HG03460 (cell line): Measurements from ENCODE around the gene MYCBP2.

Experiments
- ATAC-seq: cut with Tn5 transposase; IDR thresholded peaks from one replicate; pipeline ENCODE4 v1.9.1; 2021; ENCODE audit not compliant: unreplicated experiment

MYCBP2 gene

DNA sequence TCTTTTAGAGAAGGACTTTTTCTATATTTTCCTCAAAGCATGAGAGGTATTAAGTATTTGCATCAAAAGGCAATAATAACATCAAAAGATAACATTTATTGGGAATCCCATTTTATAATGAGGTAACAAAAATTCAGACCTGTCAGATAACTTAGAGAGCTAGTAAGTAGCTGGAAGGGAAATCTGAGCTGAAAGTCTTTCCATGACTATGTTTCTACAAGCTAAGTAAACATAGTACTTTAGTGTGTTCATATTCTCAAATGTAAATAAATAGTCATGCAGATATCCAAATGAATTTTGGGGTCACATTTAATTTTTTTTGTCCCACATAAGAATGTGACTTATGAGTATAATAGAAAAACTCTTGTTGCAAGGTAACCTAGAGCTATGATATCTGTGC lies 212.6 kb downstream of the MYCBP2 start:
- ATAC-seq = no peak

DNA sequence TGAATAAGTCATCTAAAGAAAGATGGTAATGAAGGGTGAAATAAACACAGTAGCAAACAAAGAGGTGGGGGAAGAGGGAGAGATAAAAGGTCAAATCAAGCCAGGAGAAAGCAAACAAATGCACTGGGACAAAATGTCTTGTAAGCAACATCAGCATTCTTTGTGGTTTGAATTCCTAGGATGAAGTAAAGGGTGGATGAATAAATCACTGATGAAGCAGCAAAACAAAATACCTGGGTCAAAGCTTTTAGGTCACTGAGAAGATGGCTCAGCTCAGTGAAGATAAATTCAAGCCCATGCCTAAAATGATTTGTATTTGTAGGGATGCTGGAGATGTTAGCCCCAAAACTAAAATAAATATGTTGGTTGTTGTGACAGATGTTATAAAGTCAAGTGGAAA lies 213.4 kb downstream of the MYCBP2 start:
- ATAC-seq = no peak

DNA sequence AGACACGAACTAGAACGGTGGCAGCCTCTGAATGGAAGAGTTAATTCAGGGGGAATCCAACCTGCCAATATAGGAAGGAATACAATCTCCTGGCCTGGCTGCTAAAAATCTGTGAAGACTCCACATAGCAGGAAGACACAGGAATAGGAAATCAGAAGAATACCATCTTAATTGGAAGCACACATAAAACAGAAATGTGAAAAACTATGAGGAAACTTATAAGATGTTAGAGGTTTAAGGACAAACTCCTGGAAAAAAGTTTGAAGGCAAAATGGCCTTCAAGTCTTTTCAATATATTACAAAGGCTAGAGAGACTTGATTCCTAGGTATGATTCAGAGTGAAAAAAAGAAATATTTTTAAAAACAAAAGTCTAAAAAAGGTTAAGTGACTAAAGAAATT lies 221.8 kb downstream of the MYCBP2 start:
- no peak for ATAC-seq

DNA sequence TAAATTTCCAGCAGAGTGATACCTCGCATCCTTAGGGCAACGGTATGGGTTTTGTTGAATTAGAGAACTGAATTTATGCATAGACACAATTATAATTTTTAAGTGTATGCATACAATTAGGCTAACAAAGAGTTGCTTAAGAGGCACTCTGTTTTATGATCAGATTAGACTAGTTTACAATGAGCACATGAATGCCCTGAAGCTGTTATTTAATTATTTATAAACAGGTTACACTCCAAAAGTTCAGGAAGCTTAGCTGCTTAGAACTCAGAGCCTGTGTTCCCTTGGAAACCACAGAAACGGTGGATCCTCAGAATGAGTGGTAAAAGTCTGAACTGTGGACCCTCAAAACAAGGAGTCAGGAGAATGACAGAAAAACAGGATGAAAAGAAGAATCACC lies 227.5 kb downstream of the MYCBP2 start:
- no peak for ATAC-seq

DNA sequence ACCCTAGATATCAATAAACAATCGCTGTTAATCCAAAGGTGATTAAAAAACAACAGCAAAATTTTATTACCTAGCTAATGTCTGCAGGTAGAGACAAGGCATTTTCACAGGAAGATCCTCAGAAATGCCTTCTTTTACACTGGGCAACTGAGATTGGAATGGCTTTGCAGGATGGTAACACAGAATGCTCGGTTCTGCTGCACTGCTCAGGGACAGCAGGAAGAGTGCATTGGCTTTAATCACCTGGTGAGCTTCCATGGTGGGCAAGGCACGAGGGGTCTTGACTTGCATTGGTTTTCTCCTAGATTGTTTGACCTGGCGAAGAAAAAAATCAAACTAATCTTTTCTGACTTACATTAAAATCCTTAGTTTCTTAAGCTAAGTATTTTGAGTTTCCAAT lies 231.6 kb downstream of the MYCBP2 start:
- ATAC-seq = no peak

DNA sequence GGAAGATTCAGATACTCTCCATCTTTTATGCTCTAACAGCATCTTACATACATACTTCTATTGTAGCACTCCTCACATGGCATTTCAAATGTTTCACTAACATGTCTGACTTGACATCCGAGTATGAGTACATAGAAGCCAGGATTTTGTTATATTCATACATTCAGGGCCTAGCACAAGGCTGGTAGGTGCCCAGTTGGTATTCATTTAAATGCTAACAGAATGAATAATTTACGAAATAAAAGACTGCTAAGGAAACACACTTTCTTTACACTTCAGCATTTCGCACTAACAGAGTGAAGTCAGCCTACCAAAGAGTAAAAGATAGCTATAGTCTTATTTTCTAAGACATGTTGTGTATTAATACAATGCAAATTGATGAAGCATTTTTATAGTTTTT lies 232.1 kb downstream of the MYCBP2 start:
- ATAC-seq = no peak

DNA sequence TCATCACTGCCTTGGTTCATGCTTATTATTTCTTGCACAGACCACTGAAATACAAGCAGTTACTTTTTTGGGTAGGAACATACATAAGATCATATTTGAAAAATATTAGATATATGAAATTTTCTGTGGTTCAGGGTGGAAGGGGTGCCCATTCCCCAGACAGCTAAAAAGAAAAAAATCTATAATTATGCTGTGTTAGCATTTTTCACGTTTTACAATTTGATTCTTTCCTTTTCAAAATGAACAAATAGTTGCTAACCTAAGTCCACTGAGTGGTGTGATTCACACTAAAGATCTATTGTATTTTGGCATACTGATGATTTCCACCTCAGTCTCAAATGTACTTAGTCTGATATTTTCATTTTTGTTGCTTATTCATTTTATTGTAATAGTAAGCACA lies 233.2 kb downstream of the MYCBP2 start:
- ATAC-seq = no peak

DNA sequence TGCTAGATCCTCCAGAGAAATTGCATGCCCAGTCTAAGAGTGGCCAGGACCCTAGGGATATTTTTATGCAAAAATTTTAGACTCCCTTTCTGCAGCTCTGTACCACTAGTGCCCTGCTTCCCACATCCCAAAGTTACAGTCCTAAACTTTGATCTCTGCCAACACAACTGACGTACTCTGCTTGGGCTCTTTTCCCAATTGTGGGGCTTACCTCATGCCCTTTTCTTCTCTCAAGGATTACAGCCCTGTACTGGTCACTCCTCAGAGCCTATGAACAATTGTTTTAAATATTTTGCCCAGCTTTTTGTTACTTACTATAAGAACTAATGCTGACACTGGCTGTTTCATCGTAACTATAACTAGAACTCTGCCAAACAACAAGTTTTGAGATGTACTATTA lies 242.1 kb downstream of the MYCBP2 start:
- ATAC-seq = no peak

DNA sequence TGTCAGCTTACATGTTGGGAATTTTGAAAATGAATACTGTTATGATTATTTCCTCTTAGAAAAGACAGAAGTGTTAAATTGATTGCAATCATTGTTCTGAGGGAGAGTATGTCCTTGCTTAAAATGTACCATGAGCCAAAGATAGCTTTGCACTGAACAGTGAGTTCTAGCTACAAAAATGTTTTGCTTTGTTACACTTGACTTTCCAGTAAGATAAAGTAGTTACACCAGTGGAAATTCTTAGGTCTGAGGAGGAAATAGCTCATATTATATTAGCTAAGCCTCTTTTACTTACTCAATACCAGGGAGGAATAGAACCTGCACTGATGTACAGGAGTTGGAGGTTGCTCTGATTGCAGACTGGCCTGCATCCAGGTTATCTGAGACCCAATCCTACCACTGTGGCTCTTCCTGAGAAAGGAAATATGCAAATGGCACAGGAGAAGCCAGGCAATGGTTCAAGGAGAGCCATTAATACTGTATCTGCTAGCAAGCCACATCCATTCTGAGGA lies 246.9 kb downstream of the MYCBP2 start:
- ATAC-seq = no peak

DNA sequence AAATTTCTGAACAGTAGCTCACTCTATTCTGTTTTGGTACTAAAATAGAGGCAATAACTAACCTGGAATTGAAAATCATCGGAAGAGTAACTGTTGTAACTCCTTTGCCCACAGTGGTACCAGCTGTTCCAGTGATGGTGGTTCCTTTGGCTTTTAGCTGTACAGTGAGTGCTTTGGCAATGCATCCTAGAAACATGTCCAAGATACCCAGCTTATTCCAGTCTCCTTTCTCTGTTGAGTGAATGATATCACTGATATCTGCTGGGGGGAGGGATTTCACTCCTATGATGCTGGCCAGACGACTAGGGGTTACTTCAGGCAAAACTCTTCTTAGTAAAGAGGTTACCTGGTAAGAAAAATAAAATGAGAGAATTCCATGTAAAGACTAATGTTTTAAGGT lies 259.4 kb downstream of the MYCBP2 start:
- no peak for ATAC-seq

DNA sequence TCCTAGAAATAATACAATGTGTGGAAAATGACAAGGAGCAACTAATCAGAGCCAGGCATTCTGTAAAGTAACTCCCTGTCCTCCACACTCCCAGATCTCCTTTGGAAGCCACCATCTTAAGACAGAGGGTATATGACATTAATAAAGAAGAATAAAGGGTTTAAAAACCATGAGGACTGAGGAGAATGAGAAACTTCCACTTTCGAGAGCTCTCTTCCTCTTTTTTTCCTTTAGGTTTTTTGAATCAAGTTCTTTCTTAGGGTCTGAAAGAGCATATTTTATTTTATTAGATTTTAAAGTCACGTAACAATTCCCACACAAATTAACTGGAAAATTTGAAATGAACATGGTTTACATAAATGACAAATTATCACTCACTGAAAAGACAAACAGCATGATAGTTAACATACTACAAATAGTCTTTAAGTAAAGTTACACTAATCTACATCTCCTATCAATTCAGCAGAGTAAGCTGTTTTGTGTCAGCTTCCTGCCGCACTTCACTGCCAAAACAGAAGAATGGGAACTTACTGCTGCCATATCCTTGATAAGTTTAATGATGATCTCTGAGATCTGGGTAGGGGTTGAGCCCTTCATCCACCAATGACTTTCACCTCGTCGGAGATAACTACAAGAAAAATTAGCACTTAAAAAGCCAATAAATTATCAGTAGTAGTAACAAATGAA lies 261.3 kb downstream of the MYCBP2 start:
- no peak for ATAC-seq

DNA sequence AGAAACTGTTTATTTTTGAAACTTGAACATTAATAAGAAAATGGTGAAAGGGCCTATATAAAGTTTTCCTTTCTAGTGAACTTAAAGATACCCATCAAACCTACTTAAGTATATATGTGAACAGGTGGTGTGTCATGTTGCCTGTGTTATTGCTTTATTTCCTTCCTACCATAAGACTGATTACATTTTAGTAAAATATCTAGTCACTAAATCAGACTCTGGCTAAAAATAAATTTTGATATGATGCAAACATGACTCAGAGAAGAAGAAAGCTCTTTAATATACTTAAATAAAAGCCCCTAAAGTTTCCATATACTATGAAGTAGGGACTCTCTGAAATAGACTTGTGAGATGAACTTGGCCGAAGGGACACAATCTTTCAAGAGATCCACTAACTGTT lies 264.8 kb downstream of the MYCBP2 start:
- no peak for ATAC-seq

DNA sequence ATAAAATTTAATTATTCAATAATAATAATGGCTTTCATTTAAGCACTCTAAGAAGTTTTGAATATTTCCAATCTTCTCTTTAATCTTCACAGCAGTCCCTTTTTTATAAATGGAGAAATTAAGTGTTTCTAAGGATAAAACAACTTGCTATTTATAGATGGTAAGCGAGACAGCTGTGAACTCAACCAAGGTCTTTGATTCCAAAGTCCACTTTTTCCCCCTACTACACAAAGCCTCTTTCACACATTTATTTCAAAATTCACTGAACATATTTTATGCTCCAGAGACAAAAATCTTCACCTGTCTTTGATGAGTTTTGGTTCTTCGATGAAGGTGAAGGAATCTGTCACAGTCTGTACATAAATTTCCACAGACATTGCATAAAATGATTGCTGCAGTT lies 265.5 kb downstream of the MYCBP2 start:
- ATAC-seq = no peak

DNA sequence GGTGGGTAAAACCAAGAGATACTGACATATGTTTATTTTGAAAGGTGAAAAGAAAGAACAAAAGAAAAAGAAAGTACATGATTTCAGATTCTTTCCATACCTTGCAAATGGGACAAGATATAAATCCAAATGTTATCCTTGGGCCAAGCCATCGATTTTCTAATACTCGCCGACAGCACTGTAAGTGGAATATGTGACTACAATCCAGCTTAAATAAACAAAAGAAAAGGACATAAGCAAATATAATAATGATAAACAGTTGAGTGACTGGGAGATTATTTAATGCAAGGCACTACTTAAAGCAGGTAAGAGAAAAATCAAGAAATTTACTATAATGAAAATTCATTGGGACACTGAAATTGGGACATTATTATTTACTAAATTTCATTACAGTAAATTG lies 270.0 kb downstream of the MYCBP2 start:
- ATAC-seq = no peak

DNA sequence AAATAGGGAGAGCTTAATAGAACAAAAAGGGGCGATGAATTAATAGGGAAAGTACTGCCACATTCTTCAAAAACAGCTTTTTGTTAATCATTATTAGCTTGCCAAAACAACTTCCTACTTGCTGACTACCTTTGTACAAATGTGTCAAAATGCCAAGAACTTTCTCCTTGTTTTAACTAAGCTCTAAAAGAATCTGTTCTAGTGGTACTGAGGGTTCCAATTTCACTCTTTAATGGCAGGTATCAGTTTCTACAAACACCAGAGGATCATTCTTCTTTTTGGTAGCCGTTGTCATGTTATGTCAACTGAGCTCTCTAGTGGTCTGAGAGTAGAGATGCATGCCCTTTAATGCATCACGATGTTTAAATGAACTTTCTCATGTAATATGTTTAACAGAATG lies 270.5 kb downstream of the MYCBP2 start:
- ATAC-seq = no peak

DNA sequence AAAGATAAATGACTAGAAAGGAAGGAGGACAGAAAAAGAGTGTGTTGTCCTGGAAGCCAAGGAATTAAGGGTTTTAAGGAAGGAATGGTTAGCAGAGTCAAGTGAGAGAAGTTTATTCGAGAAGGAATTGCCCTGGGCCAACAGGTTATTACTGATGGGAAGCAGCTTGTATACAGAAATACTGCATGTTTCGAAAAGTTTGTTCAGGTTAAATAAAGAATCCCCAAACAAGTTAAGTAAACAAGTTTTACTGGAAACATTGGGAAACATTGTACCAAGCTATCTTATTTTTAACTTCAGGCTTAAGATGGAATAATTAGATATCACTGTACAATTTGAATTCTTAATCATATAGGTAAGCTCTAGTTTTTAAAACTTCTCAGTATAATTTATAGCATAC lies 271.7 kb downstream of the MYCBP2 start:
- ATAC-seq = no peak

DNA sequence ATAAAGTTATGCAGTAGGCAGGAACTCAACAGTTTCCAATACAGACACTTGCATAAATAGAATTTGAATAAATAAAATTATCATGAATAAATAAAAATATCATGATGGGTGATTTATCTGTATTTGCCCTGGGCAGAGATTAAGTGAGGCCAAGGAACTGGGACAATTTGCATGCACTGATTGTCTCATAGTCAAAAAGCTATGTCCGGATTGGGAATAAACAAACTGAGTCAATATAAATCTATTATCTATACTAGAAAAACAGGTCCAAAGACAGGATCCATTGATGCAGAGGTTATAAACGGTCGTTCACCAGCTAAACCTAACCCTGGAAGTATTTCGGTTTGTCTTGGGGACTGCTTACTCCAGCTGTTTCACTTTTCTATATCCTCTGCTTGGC lies 273.7 kb downstream of the MYCBP2 start:
- ATAC-seq = no peak

DNA sequence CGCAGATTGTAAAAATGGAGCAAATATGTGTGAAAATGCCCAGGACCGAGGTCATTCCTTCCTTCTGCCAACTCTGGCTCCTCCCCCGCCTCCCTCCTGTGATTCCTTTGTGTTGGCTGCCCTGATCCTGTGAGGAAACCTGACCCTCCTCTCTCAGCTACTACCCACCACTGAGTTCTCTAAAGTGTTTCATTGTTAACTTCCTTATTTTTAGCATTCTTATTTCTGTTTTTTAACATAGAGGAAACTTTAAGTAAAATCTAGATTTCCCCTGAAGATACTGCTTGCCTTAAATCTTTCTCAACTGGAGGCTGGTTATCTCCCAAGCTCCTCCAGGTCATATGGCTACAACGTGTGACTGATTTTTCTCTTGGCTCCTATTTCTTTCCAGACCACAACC lies 278.2 kb downstream of the MYCBP2 start:
- ATAC-seq = no peak

DNA sequence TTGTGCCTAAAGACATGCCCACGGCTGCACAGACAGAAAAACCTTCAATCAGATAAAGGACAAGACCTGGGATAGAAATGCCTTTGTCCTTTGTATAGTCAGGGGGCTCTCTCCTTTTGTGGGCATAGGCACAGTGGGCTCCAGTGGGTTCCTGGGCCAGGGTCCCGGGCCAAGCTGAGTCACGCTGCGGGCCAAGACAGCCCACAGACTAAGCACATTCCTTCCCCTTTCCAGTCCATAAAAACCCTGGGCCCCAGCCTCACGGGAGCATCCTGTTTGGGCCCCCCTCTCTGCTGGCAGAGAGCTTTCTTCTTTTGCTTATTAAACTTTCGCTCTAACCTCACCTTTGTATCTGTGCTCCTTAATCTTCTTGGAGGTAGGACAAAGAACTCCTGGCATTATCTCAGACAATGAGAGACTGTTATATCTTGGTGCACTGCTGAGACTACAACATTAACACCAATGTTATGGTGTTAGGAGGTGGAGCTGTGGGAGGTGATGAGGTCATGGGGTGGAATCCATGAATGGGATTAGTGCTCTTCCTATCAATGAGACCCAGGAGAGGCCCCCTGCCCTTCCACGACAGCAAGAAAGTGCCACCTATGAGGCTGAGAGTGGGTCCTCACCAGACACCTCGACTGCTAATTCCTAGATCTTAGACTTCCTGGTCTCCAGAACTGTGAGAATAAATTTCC lies 279.1 kb downstream of the MYCBP2 start:
- ATAC-seq = no peak

DNA sequence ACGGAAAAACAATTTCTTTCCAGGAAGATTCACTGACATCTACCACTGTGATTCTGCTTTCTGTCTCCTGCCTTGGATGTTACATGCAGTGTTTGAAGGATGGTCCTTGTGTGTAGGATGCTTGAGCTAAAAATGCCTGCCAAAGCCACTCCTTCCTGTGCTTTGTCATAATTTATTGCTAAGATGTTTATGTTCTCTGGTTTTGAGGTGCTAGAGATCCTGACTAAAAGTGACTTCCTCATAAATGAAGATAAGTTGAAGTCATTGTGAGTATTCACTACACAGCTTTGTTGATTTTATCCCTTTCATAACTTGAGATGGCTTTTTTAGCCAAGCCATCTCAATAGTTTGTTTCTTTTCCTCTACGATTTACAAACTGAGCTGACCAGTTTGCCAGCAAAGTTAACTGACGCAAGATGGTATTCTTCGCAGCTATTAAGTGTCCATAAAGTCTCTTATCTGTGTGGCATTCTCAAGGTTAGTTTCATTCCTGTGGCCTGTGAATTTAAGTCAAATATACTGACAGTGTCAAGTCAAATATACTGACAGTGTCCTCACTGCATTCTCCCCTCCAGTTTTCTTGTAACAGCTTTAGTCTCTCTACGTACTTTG lies 284.2 kb downstream of the MYCBP2 start:
- no peak for ATAC-seq

DNA sequence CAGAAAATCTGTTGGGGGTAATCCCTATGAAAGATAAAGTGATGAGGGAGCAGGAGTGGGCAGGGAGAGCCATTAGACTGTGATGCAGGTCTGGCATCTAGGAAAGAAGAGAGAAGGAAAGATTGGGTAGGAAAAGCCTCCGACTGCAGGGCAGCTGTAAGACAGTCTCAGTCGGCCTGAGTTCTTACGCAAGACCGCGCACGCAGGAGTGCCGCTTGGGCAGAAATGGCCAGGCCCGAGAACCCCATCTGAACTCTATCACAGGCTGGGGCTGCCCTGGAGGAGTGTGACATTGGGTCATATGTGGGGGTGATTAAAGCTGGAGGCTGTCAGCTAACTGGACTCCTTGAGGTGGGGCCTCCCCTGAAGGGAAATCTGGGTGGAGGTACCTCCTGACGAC lies 286.1 kb downstream of the MYCBP2 start:
- ATAC-seq = no peak

DNA sequence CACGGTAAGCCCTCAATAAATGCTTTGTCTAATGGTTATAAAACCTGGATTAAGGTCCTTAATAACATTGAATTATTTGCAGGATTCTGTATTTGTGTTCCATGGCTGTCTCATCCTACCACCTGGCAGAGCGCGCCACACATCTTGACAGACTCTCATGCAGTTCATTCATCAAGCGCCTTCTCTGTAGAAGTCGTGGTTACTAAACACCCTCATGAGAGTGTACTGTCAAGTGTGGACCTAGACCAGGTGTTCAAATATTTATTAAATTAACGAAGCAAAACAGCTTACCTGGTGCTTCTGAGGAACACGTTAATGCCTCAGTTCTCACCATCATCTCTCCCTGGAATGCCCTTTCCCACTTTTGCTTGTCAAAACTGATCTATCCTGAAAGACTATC lies 286.8 kb downstream of the MYCBP2 start:
- no peak for ATAC-seq
